ENCODE data around the gene MICOS13.

DNA sequence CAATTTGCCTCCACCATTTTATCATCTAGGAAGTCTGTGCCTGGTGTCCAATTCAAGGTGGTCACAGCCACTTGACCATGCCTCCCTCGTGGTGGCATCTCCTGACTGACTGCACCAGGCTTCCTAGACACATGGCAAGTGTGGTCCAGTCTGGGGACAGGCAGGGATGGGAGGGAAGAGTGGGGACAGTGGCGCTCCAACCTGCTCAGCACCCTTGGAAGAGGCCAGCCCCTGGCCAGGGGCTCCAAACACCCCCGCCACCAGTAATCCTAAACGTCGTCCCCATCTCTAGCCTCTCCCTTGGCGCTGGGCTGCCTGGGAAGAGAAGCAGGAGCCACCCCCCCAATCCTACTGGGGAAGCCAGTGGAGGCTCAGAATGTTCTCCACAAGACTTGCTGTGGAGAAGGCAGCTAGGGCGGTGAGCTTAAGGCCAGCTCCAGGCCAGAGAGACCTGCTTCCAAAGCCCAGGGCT, 12.4 kb upstream of the MICOS13 start:
- TF ChIP-seq, protein P1, sequence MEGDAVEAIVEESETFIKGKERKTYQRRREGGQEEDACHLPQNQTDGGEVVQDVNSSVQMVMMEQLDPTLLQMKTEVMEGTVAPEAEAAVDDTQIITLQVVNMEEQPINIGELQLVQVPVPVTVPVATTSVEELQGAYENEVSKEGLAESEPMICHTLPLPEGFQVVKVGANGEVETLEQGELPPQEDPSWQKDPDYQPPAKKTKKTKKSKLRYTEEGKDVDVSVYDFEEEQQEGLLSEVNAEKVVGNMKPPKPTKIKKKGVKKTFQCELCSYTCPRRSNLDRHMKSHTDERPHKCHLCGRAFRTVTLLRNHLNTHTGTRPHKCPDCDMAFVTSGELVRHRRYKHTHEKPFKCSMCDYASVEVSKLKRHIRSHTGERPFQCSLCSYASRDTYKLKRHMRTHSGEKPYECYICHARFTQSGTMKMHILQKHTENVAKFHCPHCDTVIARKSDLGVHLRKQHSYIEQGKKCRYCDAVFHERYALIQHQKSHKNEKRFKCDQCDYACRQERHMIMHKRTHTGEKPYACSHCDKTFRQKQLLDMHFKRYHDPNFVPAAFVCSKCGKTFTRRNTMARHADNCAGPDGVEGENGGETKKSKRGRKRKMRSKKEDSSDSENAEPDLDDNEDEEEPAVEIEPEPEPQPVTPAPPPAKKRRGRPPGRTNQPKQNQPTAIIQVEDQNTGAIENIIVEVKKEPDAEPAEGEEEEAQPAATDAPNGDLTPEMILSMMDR (IDR thresholded peaks at IDR 0.05), result no peak
- no peak for TF ChIP-seq EP300 (IDR thresholded peaks at IDR 0.05)
